Measurements from ENCODE around the gene BTBD16.

DNA sequence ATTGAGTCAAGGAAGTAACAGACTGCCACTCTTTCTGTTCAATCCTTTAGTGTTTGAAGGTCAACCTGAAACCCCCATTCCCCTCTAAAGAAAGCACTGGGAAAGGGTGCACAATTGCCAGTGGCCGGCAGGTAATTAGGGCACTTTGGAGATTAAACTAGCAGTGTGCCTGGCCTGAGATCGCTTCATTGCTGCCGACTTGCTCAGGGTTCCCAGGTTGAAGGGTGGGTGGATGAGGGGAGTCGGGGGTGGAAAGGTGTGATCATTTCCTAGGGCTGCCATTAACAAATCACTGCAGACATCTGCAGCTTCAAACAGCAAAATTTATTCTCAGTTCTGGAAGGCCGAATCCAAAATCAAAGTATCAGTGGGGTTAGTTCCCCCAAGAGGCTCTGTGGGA, 16.3 kb upstream of the BTBD16 start:
- no peak for TF ChIP-seq GATA2 (IDR thresholded peaks at IDR 0.05; ENCODE audit: low read depth, low read length)
- TF ChIP-seq GATA3 (IDR thresholded peaks at IDR 0.05; ENCODE audit: low read depth, low read length): no peak

Data from SH-SY5Y (cell line).